ENCODE data around the gene COQ2.
"Not testable (repeated sequence)": the region's sequence is repeated elsewhere in the genome, so short reads cannot be mapped to it uniquely, and the experiment has no call there.

Gene COQ2

GRCh38 chr4:83241132-83241531 is 43.5 kb downstream of the COQ2 start:
- FAIRE-seq, result no peak

DNA sequence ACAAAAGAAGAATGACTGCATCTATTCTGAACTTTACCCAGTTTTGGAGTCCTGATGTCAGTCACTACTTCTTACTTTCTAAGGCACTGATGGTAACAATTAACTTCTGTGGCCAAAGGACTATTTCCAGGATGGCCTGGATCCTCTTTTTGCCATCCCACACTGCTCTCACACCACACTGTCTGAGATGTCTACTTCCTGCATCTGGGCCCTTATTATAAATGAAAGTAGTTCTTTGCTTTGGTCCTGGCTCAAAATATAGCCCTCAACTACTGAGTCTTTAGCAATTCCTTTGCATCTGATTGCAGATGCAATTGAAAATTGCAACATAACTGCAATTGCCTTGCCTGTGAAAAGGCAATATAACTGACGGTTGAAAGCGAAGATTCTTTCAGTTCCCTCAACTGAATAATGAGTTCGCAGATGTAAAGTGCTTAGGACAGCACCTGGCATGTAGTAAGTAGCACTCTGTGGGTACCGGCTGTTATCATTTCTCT is 44.2 kb downstream of the COQ2 start:
- FAIRE-seq, result no peak

GRCh38 chr4:83238393-83239248 is 46.0 kb downstream of the COQ2 start:
- FAIRE-seq, result no peak

DNA sequence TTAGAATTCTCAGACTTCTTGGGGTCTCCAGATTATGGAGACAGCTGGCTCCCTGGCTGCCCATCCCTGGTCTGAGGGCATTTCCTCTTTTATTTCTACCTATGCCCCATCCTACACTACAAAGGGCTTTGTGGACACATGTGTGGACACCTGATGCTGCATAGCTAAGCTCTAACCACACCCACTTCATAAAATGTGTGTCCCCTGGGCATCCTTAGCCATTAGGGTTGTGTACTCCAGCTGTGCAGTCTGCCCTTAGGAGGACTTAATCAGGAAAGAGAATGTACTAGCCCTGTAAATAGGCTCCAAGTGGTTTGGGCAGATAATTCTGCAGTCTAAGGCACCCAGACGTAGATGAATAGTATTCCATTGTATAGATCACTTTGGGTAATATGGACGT is 47.0 kb downstream of the COQ2 start:
- FAIRE-seq, result no peak

- FAIRE-seq, result not testable (repeated sequence)
Measured at GRCh38 chr4:83235645-83236133, 48.9 kb downstream of the COQ2 start.

DNA sequence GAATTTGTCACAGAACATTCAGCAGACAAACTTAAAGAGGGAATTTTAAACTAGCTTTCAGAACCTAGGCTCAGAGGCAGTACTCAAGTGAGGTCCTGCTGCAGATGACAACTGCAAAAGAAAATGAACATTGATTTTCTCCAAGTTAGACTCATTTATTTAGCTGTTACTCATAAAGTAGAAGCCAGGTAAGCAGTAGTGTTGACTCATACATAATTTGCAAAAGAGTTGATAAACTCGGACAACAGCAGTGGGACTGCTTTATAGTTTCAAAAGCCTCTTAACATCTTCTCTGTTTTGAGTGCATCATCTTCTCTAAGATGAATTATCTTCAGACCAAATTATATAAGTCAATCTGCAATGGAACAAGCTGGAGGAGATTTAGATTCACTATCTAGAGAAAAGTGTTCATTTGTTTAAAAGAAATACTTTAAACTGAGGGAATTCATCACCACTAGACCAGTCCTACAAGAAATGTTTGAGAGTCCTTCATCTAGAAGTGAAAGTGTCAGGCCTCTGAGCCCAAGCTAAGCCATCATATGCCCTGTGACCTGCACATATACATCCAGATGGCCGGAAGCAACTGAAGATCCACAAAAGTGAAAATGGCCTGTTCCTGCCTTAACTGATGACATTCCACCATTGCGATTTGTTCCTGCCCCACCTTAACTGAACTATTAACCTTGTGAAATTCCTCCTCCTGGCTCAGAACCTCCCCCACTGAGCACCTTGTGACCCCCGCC is 49.5 kb downstream of the COQ2 start:
- FAIRE-seq, result no peak

DNA sequence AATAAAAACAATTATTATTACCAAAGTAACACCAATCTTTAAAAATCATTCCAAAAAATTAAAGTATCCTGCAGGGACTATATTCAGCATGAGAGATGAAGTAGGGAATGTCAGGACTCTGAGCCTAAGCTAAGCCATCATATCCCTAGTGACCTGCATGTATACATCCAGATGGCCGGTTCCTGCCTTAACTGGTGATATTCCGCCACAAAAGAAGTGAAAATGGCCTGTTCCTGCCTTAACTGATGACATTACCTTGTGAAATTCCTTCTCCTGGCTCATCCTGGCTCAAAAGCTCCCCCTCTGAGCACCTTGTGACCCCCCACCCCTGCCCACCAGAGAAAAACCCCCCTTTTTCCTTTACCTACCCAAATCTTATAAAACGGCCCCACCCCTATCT is 50.2 kb downstream of the COQ2 start:
- not testable (repeated sequence) for FAIRE-seq

- FAIRE-seq, result no peak
Measured at GRCh38 chr4:83232082-83232481, 52.5 kb downstream of the COQ2 start.

DNA sequence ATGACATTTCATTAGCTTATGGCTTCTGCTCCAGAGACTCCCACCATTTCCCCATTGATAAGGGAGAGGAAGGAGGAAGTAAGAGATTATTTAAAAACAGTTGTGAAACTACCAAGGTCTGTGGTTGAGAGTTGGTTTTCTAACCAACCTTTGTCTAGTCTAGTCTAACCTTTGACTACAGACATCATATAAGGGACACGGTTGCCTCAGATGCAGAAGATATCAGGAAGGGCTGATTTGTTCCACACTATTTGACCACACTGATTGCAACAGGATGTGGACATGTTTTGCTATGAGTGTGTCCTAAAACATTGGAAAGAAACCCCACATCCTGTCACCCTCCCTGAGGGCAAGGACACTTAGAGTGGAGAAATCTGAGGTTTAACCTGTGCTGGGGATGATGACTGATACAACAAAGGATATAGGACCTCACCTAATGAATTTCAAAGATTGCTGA is 53.0 kb downstream of the COQ2 start:
- no peak for FAIRE-seq

GRCh38 chr4:83230928-83231327 is 53.7 kb downstream of the COQ2 start:
- no peak for FAIRE-seq

DNA sequence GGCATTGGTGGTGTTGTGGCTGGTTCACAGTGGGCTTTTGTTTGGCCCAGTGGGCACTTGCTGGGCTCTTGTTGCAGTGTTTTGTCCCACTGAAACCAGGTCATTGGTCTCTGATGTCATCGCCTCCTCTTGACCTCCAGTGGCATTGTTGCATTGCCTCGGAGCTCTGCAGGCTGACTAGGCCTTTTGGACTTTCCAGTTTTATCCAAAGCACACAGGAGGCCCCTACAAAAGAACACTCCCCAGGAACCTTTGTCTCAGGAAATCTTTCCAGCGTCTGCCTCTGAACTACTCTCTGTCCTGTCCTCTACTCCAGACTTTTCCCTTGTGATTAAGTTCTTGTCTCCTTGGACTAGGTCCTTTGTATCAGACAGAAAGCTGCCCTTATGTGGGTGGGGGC is 54.8 kb downstream of the COQ2 start:
- no peak for FAIRE-seq

- FAIRE-seq, result no peak
Measured at GRCh38 chr4:83228231-83228630, 56.4 kb downstream of the COQ2 start.

DNA sequence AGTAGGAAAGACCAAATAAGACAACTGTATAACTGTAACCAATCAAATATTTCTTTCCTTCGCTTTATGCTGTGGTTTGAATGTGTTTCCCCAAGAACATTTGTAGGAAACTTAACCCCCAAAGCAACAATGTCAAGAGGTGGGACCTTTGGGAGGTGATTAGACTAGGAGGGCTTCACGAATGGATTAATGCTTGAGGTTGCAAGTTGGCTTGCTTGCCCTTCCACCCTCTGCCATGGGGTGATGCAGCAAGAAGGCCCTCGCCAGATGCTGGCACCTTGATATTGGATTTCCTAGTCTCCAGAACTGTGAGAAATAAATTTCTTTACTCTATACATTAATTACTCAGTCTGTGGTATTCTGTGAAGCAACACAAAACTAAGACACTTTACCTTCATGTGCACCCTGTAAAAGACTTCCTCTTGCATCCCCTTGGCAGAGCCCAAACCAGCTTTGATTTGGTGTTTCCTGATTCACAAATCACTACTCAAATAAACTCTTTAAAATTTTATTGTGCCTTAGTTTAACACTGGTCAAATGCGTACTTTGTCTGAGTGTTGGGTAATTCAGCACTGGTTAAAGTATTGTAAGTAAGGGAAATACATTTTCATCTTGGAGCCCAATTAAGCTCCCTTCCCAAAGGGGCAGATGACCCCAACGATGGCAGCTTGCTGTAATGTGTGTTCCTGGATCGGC is 59.9 kb downstream of the COQ2 start:
- no peak for FAIRE-seq

DNA sequence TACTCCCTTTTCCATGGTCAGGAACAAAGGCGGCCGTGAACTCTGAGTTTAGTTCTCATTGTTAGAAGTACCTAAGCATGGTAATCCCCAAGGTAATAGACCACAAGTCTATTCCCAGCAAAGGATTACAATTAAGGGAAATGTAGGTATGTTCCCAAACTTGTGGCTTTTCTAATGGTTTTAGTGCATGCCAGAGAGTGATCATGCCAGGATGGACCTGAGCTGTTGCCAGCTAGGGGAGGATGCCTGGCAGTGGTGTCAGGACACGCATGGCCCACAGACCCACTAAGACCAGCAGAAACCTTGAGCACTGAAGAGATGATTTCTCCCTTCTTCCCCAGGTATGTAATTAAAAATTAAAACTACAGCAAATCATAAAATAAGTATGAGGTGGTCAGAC is 60.8 kb downstream of the COQ2 start:
- FAIRE-seq, result no peak

DNA sequence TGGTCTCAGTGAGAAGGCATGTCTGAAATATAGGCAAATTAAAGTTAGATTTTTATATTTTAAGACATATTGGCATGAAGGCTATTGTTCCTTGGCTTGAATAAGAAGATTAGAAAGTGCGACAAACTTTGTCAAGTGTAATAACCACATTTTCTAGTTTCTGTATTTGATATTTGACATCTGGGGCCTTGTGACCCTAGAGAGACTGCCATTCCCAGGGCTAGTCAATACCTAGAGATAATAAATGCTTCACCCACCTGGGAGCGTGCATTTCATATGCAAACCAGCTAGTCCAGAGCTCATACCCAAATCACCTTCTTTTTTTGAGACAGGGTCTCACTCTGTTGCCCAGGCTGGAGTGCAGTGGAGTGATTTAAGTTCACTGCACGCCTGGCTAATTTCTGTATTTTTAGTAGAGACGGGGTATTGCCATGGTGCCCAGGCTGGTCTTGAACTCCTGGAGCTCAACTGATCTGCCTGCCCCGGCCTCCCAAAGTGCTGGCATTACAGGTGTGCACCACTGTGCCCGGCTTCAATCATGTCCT is 62.6 kb downstream of the COQ2 start:
- no peak for FAIRE-seq

DNA sequence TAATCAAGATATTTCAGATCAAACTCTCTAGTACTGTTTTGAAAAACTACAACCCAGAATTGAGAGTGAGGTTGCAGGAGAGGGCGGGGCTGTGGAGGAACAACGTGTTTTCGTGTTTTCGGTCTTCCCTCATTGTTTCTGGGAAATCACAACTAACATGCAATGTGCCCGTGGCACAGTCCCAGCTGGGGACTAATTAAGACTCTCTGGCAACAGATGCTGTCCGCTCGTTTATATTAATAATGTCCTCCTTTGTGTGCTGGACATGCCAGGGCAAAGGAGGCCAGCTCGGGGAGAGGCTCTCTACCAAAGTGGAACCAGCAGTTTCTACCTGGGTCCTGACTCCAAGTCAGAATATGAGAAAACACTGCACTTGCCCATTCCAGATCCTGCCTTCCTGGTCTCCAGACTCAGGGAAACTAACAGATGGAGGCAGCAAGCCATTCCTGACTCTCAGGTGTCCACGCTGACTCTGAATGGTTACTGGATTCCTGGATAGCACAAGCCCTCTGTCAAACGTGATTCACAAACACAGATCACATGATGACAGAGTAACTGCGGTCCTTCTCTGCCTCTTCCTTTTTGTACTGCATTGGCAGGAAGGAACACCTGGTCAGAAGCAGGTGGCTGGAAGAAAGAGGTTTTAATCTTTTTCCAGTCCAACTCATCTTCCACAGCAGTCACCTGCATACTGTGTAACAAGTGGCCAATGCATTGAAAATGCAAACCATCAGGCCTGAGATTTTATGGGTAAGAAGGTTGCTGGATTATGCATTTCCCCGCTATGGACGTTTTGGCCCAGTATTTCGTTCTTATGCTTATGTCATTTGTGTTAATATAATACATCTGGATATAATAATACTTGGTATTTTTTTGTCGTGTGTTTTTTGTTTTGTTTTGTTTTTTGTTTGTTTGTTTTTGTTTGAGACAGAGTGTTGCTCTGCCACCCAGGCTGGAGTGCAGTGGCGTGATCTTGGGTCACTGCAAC is 65.0 kb downstream of the COQ2 start:
- no peak for FAIRE-seq

- FAIRE-seq, result no peak
Measured at GRCh38 chr4:83217721-83218522, 66.7 kb downstream of the COQ2 start.

DNA sequence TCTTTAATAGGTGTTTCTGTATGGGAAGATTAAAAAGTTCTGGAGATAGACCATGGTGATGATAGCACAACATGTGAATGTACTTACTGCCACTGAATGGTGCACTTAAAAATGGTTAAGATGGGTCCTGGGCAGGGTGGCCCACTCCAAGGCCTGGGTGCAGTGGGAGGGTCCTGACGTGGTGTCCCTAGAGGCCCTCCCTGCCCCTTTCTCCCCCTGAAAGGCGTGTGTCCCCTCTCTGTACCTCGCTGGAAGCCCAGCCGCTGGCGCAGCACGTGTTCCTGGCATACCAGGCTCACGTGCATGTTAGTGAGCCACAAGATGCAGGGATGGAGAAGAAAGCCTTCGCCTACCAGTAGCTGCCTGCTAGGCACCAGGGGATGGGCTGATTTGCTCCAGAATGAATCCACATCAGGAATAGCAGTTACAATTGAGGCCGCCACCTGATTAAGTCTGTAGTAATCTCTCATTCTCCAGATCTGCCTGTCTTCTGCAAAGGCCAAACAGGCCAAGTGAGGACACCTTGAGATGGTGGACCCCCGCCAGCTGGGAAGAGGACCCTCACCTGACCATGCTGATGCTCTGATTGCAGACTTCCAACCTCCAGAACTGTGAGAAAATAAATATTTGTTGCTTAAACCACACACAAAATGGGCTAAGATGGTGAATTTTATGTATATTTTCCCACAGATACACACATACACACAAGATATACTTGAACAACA is 67.5 kb downstream of the COQ2 start:
- FAIRE-seq, result no peak

GRCh38 chr4:83214079-83214478 is 70.5 kb downstream of the COQ2 start:
- no peak for FAIRE-seq

Measured in G401.6 (cell line).